IMR-90 (cell line): ENCODE data around the gene PRKAB1. TPM values are rescaled to one million over a fixed set of nuclear protein-coding genes. Genes with fewer than 3 reads are reported as not detected.
A peak's percentile ranks its signal among the peaks of the same experiment; 100 is the strongest.

ENCODE experiments used
- ATAC-seq: fragments of 200-7000 bp; cut with Tn5 transposase; 2 replicates; pipeline ENCODE4 v1.9.1; 2020; ENCODE audit warnings: low read depth, mild to moderate bottlenecking, moderate library complexity
- BruUV-seq: library from RNA; stranded (reverse); fragments of 400-500 nt; replicated peaks from 2 replicates; lab custom pipeline; 2021; lab: Mats Ljungman, UMichigan
- CTCF ChIA-PET: fragments of 300-600 bp; formaldehyde crosslinking; extraction: SDS; loops from one replicate; lab custom pipeline; 2021; ENCODE audit warnings: antibody characterized with exemption; lab: Yijun Ruan, JAX
- POLR2A ChIA-PET: fragments of 300-600 bp; sonication (Branson Sonifier 250); formaldehyde crosslinking; loops from one replicate; lab custom pipeline; 2022; ENCODE audit warnings: antibody characterized with exemption; ENCODE audit not compliant: unreplicated experiment; lab: Charles Lee
- DNase-seq: peaks from one replicate; pipeline ENCODE4 v3.0.0; 2013
- H2AFZ ChIP-seq: replicated peaks from 2 replicates; pipeline ENCODE3; 2013; ENCODE audit warnings: low read length, mild to moderate bottlenecking; ENCODE audit not compliant: poor library complexity
- H2AK5ac ChIP-seq: 2 replicates; pipeline ENCODE4 v1.6.1; 2013; ENCODE audit warnings: low read depth, low read length, inconsistent platforms
- H2AK9ac ChIP-seq: replicated peaks from 2 replicates; pipeline ENCODE3; 2013; ENCODE audit warnings: mild to moderate bottlenecking, low read depth, low read length, moderate library complexity; ENCODE audit not compliant: poor library complexity
- H2BK120ac ChIP-seq: 2 replicates; pipeline ENCODE4 v1.6.1; 2013; ENCODE audit warnings: low read depth, low read length, inconsistent platforms
- H2BK15ac ChIP-seq: 3 replicates; pipeline ENCODE4 v1.6.1; 2013; ENCODE audit warnings: low read depth, low read length, inconsistent platforms
- H2BK20ac ChIP-seq: 2 replicates; pipeline ENCODE4 v1.6.1; 2013; ENCODE audit warnings: low read depth, mild to moderate bottlenecking, inconsistent platforms, low read length, moderate library complexity
- H2BK5ac ChIP-seq: 2 replicates; pipeline ENCODE4 v1.6.1; 2013; ENCODE audit warnings: mild to moderate bottlenecking, low read depth, low read length, inconsistent platforms; ENCODE audit not compliant: poor library complexity, severe bottlenecking
- H3K14ac ChIP-seq: replicated peaks from 2 replicates; pipeline ENCODE4 v1.6.1; 2013; ENCODE audit warnings: low read depth, low read length, inconsistent platforms
- H3K18ac ChIP-seq: 2 replicates; pipeline ENCODE4 v1.6.1; 2013; ENCODE audit warnings: low read depth, low read length, control low read depth
- H3K23ac ChIP-seq: 2 replicates; pipeline ENCODE4 v1.6.1; 2013; ENCODE audit warnings: low read depth, low read length, inconsistent platforms
- H3K27ac ChIP-seq: 2 replicates; pipeline ENCODE4 v1.5.1; 2013; ENCODE audit warnings: mild to moderate bottlenecking, control low read depth, low read length; ENCODE audit not compliant: insufficient read depth
- H3K27me3 ChIP-seq: 2 replicates; pipeline ENCODE4 v1.6.1; 2013; ENCODE audit warnings: low read length; ENCODE audit not compliant: control insufficient read depth, insufficient read depth
- H3K36me3 ChIP-seq: 2 replicates; pipeline ENCODE4 v1.6.1; 2013; ENCODE audit warnings: low read length, mixed read lengths; ENCODE audit not compliant: control insufficient read depth, insufficient read depth
- H3K4ac ChIP-seq: 2 replicates; pipeline ENCODE4 v1.6.1; 2013; ENCODE audit warnings: low read depth, low read length, inconsistent platforms
- H3K4me1 ChIP-seq: 2 replicates; pipeline ENCODE4 v1.6.1; 2013; ENCODE audit warnings: low read length, mixed read lengths; ENCODE audit not compliant: control insufficient read depth, insufficient read depth
- H3K4me2 ChIP-seq: 2 replicates; pipeline ENCODE4 v1.6.1; 2013; ENCODE audit warnings: low read depth, mild to moderate bottlenecking, control low read depth, low read length, moderate library complexity
- H3K4me3 ChIP-seq: 2 replicates; pipeline ENCODE4 v1.5.1; 2013; ENCODE audit warnings: low read depth, mild to moderate bottlenecking, control low read depth, low read length, moderate library complexity; ENCODE audit not compliant: insufficient read depth
- H3K56ac ChIP-seq: 2 replicates; pipeline ENCODE4 v1.6.1; 2013; ENCODE audit warnings: low read length, inconsistent platforms; ENCODE audit not compliant: insufficient read depth; ENCODE audit errors: extremely low read depth
- H3K79me1 ChIP-seq, 2 experiments: 2 replicates each; pipeline ENCODE4 v1.6.1; 2013; ENCODE audit warnings: low read length in 2 of 2, inconsistent platforms in 1 of 2, low read depth in 1 of 2
- H3K9ac ChIP-seq: 2 replicates; pipeline ENCODE4 v1.6.1; 2013; ENCODE audit warnings: low read depth, low read length, control low read depth
- H3K9me1 ChIP-seq: 2 replicates; pipeline ENCODE4 v1.6.1; 2013; ENCODE audit warnings: low read length, inconsistent platforms; ENCODE audit not compliant: insufficient read depth
- H3K9me3 ChIP-seq: 2 replicates; pipeline ENCODE4 v1.6.1; 2013; ENCODE audit warnings: low read length; ENCODE audit not compliant: control insufficient read depth, insufficient read depth
- H4K20me1 ChIP-seq: 2 replicates; pipeline ENCODE4 v1.6.1; 2013; ENCODE audit warnings: low read length, inconsistent platforms; ENCODE audit not compliant: insufficient read depth
- H4K5ac ChIP-seq: 2 replicates; pipeline ENCODE4 v1.6.1; 2013; ENCODE audit warnings: mild to moderate bottlenecking, low read depth, low read length, control low read depth
- H4K8ac ChIP-seq, 2 experiments: 2 replicates each; pipeline ENCODE4 v1.6.1; 2013; ENCODE audit warnings: low read depth in 2 of 2, low read length in 2 of 2, control low read depth in 1 of 2, inconsistent platforms in 1 of 2
- H4K91ac ChIP-seq: 2 replicates; pipeline ENCODE4 v1.6.1; 2013; ENCODE audit warnings: low read depth, low read length, inconsistent platforms; ENCODE audit not compliant: insufficient read depth
- CTCF ChIP-seq: conservative IDR thresholded peaks from 2 replicates; pipeline ENCODE4 v1.5.1; 2012; ENCODE audit warnings: mild to moderate bottlenecking, low read depth, low read length, improper control_type of control experiment
- MAZ ChIP-seq: IDR thresholded peaks from 2 replicates; pipeline ENCODE4 v1.6.1; 2012; ENCODE audit warnings: low read depth, mild to moderate bottlenecking, low read length, improper control_type of control experiment, moderate library complexity, borderline replicate concordance
- POLR2A ChIP-seq: IDR thresholded peaks from 2 replicates; pipeline ENCODE4 v1.6.1; 2012; ENCODE audit warnings: mild to moderate bottlenecking, low read depth, low read length
- RAD21 ChIP-seq: IDR thresholded peaks from 2 replicates; pipeline ENCODE4 v1.6.1; 2012; ENCODE audit warnings: low read length, improper control_type of control experiment
- RCOR1 ChIP-seq: IDR thresholded peaks from 2 replicates; pipeline ENCODE4 v1.6.1; 2012; ENCODE audit warnings: mild to moderate bottlenecking, low read length, improper control_type of control experiment; ENCODE audit not compliant: insufficient replicate concordance
- SMC3 ChIP-seq: fragments of 150-350 bp; IDR thresholded peaks from 2 replicates; pipeline ENCODE4 v1.6.1; 2016; ENCODE audit warnings: low read depth, mild to moderate bottlenecking, antibody characterized with exemption, low read length, moderate library complexity
- WGBS, 2 experiments: methylation state at CpG; one replicate each; pipeline versions ENCODE4 v1.1.5 to v1.1.7; 2013; ENCODE audit warnings: missing lambda C conversion rate in 2 of 2; ENCODE audit not compliant: insufficient read length in 1 of 2; ENCODE audit errors: extremely low coverage in 2 of 2; 5-methylcytosine and 5-hydroxymethylcytosine counted together
- dilution Hi-C: fragments of 300-500 bp; cut with HindIII; formaldehyde crosslinking; loops from one replicate; pipeline ENCODE4 v1.14.3; 2018; ENCODE audit warnings: low sequenced_read_pairs; ENCODE audit not compliant: unreplicated experiment
- in situ Hi-C: fragments of 300-500 bp; cut with MboI; formaldehyde crosslinking; loops from 3 replicates; pipeline ENCODE4 v1.14.3; 2019; ENCODE audit warnings: low sequenced_read_pairs, inconsistent platforms, mixed read lengths
- intact Hi-C: fragments of 100-400 bp; cut with micrococcal nuclease; formaldehyde crosslinking; loops from 2 replicates; pipeline ENCODE4 v1.10.0; 2022
- polyA plus RNA-seq, 3 experiments: library from polyadenylated mRNA; depleted of rRNA; stranded (reverse); fragments of >200 nt; gene quantifications; 2 replicates each; pipeline ENCODE4 v1.2.3, GENCODE V29; 2012; ENCODE audit warnings: low replicate concordance in 1 of 3
- total RNA-seq: library from RNA; depleted of rRNA; stranded (reverse); fragments of >200 nt; gene quantifications from 2 replicates; pipeline ENCODE4 v1.2.3, GENCODE V29; 2012

Gene PRKAB1
- total and polyA plus RNA-seq, 2 of the 4 experiments (the other 2 are of a cell fraction), result 9.7 to 19.3 TPM

DNA sequence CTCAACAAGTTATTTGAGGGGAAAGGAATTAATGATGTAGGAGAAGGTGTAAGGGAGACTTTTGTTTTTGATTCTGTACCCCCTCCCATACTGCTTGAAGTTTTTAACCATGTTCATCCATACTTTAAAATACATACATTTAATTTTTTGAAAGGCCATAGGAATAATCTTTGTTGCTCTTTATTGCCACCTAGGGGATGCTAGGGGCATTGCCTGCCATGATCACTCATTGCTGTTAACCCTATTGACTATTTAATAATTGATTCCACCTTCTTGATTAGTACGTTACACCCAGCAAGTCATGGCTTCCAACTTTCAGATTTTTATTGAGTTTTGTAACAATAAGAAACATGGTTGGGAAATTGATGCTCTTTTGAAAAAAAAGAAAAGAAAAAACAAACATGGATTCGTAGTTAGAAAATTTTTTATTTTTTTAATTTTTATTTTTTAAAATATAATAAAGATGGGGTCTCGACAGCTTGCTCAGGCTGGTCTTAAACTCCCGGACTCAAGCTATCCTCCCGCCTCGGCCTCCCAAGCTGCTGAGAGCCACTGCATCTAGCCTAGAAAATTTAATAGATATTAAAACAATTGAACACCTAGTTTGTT, 8.5 kb upstream of the PRKAB1 start:
- H3K23ac ChIP-seq, result no peak overlapping the region
- no peak overlapping the region for H3K27ac ChIP-seq
- WGBS, 2 experiments, result no CpG with 5 or more reads among the region's 6 CpGs
- H4K20me1 ChIP-seq, result no peaks in the 10 kb centered on the region
- H4K5ac ChIP-seq, result no peak overlapping the region
- CTCF ChIA-PET, result interaction anchor here (1.4 kb wide), 1 partner anchor 8 kb away, joined by 7 read pairs; the partner anchor contains the start of gene PRKAB1
- H3K9ac ChIP-seq, result no peak overlapping the region
- no peaks in the 10 kb centered on the region for H3K4me1 ChIP-seq
- H3K27me3 ChIP-seq, result 0 out of 2 replicates have a peak, but pooled peaks cover 2% of the 10 kb centered on the region
- no peak overlapping the region for H3K4me3 ChIP-seq
- H3K79me1 ChIP-seq, result no peaks in the 10 kb centered on the region
- no peak overlapping the region for H3K18ac ChIP-seq
- no peak overlapping the region for H2AK5ac ChIP-seq
- no peak overlapping the region for H3K14ac ChIP-seq
- TF ChIP-seq RCOR1 (no peak), RAD21 (peak; percentile 43), SMC3 (peak; percentile 30; the same call in 1 of the 2 replicates), POLR2A (no peak), MAZ (no peak), CTCF (peak; percentile 79)
- no peak overlapping the region for H2AK9ac ChIP-seq
- POLR2A ChIA-PET, result no interaction called here
- H3K4me2 ChIP-seq, result no peak overlapping the region
- BruUV-seq, result no TSS peak
- intact Hi-C loops (no loop called here), dilution Hi-C loops (no loop called here), in situ Hi-C loops (no loop called here)
- no peak overlapping the region for H4K91ac ChIP-seq
- no peaks in the 10 kb centered on the region for H3K9me1 ChIP-seq
- H2BK15ac ChIP-seq, result no peak overlapping the region
- no peak overlapping the region for H2AFZ ChIP-seq
- H3K56ac ChIP-seq, result no peak overlapping the region
- ATAC-seq (peak; percentile 77), DNase-seq (peak; percentile 24)
- H2BK5ac ChIP-seq, result no peak overlapping the region
- H3K9me3 ChIP-seq, result no peaks in the 10 kb centered on the region
- no peak overlapping the region for H2BK120ac ChIP-seq
- no peaks in the 10 kb centered on the region for H3K36me3 ChIP-seq
- H2BK20ac ChIP-seq, result no peak overlapping the region
- H4K8ac ChIP-seq, result no peak overlapping the region
- no peak overlapping the region for H3K4ac ChIP-seq
